Left lung (tissue), 10 donors: ENCODE results near the gene PMAIP1. TPM values are rescaled to one million over a fixed set of nuclear protein-coding genes. Genes with fewer than 3 reads are reported as not detected.
"Not testable (repeated sequence)": the region's sequence is repeated elsewhere in the genome, so short reads cannot be mapped to it uniquely, and the experiment has no call there.

Source experiments
- ATAC-seq: fragments of 200-7000 bp; cut with Tn5 transposase; one replicate; pipeline ENCODE4 v1.9.1; 2020; ENCODE audit warnings: moderate library complexity
- DNase-seq, 4 donors: peaks; one replicate each; pipeline ENCODE4 v3.0.0-alpha.2; 2013 to 2020
- H3K27ac ChIP-seq, 2 donors: fragments of 200-600 bp; sonication (generic) in 1 of 2; one replicate each; pipeline versions ENCODE4 v1.5.0 to v1.8.0; 2020 to 2021
- H3K27me3 ChIP-seq, 2 donors: fragments of 200-600 bp; sonication (generic) in 1 of 2; one replicate each; pipeline versions ENCODE4 v1.5.0 to v1.8.0; 2020 to 2021
- H3K36me3 ChIP-seq, 2 donors: fragments of 200-600 bp; sonication (generic) in 1 of 2; one replicate each; pipeline versions ENCODE4 v1.5.0 to v1.8.0; 2020 to 2021
- H3K4me1 ChIP-seq, 2 donors: fragments of 200-600 bp; one replicate each; pipeline ENCODE4 v1.8.0; 2021
- H3K4me3 ChIP-seq, 2 donors: fragments of 200-600 bp; sonication (generic) in 1 of 2; one replicate each; pipeline versions ENCODE4 v1.5.0 to v1.8.0; 2020 to 2021; ENCODE audit warnings: mild to moderate bottlenecking in 1 of 2
- H3K9me3 ChIP-seq, 2 donors: fragments of 200-600 bp; sonication (generic) in 1 of 2; one replicate each; pipeline versions ENCODE4 v1.5.0 to v1.8.0; 2020 to 2021
- CTCF ChIP-seq, 2 donors: fragments of 200-600 bp; sonication (generic) in 1 of 2; IDR thresholded peaks; one replicate each; pipeline versions ENCODE4 v1.5.0 to v1.8.0; 2021; ENCODE audit warnings: antibody characterized with exemption in 2 of 2
- intact Hi-C, 2 donors: fragments of 100-400 bp; cut with DNase I; formaldehyde crosslinking; loops; one replicate each; pipeline versions ENCODE4 v1.11.2 to v1.14.2; 2022
- polyA plus RNA-seq, 6 donors: library from polyadenylated mRNA; unstranded; fragments of 120-200 nt; gene quantifications; one replicate each; pipeline ENCODE4 v1.2.1, GENCODE V29; 2013; ENCODE audit not compliant: insufficient read length in 6 of 6
- total RNA-seq, 2 donors: library from RNA; stranded (reverse); fragmentation: NEBNext Ultra II Directional; extraction: Animal tissue kit (Norgen Biotek cat#: 25700); gene quantifications; one replicate each; pipeline ENCODE4 v1.2.1, GENCODE V29; 2021
- donor health status: DM: no; HTN: yes; CAD: no.
- donor health status: DM: no; HTN: no; CAD: no.

PMAIP1 gene
- total and polyA plus RNA-seq, 8 donors, result 1.2 to 5.9 (median 2.5) TPM

GRCh38 chr18:59885579-59886163, 14.1 kb upstream of the PMAIP1 start:
- H3K36me3 ChIP-seq, result no peaks in the 10 kb centered on the region
- intact Hi-C loops, result no loop called here
- no peaks in the 10 kb centered on the region for H3K9me3 ChIP-seq
- TF ChIP-seq CTCF (IDR thresholded peaks at IDR 0.05), result no peak
- ATAC-seq, result peak; percentile 34
- no peak for DNase-seq
- no peaks in the 10 kb centered on the region for H3K27me3 ChIP-seq
- H3K27ac ChIP-seq, result peak overlapping the region in 1 of 2 donors; percentile 64
- H3K4me3 ChIP-seq, result no peak overlapping the region
- peaks cover 3 to 27% of the 10 kb centered on the region in 2 donors for H3K4me1 ChIP-seq

GRCh38 chr18:59886399-59886798, 13.4 kb upstream of the PMAIP1 start:
- H3K4me3 ChIP-seq, H3K27ac ChIP-seq, H3K9me3 ChIP-seq, intact Hi-C loops, H3K36me3 ChIP-seq, H3K27me3 ChIP-seq, DNase-seq, ATAC-seq: not testable (repeated sequence)
- H3K4me1 ChIP-seq, result peaks cover 3 to 23% of the 10 kb centered on the region in 2 donors

GRCh38 chr18:59892123-59892522, 7.7 kb upstream of the PMAIP1 start:
- intact Hi-C loops, result no loop called here
- no peaks in the 10 kb centered on the region for H3K4me1 ChIP-seq
- H3K27ac ChIP-seq, result no peak overlapping the region
- H3K9me3 ChIP-seq, result no peaks in the 10 kb centered on the region
- DNase-seq, result no peak
- H3K4me3 ChIP-seq, result no peak overlapping the region
- no peak for TF ChIP-seq CTCF (IDR thresholded peaks at IDR 0.05)
- no peak for ATAC-seq
- H3K36me3 ChIP-seq, result no peaks in the 10 kb centered on the region
- no peaks in the 10 kb centered on the region for H3K27me3 ChIP-seq

- Histone ChIP-seq H3K27me3 (peaks cover 0 to 6% of the 10 kb centered on the region in 2 donors), H3K9me3 (no peaks in the 10 kb centered on the region), H3K4me3 (no peak overlapping the region), H3K4me1 (peaks cover 0 to 10% of the 10 kb centered on the region in 2 donors), H3K27ac (no peak overlapping the region), H3K36me3 (no peaks in the 10 kb centered on the region)
- no peak for ATAC-seq
- TF ChIP-seq CTCF (IDR thresholded peaks at IDR 0.05), result no peak
- intact Hi-C loops, result no loop called here
- DNase-seq, result no peak
Observed at GRCh38 chr18:59893971-59894370, 5.8 kb upstream of the PMAIP1 start.

- no peak overlapping the region for H3K27ac ChIP-seq
- intact Hi-C loops, result no loop called here
- no peak for TF ChIP-seq CTCF (IDR thresholded peaks at IDR 0.05)
- H3K4me3 ChIP-seq, result no peak overlapping the region
- H3K4me1 ChIP-seq, result peaks cover 0 to 32% of the 10 kb centered on the region in 2 donors
- DNase-seq, result no peak
- no peaks in the 10 kb centered on the region for H3K36me3 ChIP-seq
- peaks cover 0 to 13% of the 10 kb centered on the region in 2 donors for H3K27me3 ChIP-seq
- no peaks in the 10 kb centered on the region for H3K9me3 ChIP-seq
- no peak for ATAC-seq
Observed at GRCh38 chr18:59897321-59897954, 2.4 kb upstream of the PMAIP1 start.
